Endothelial cell (in vitro differentiated cells): Measurements from ENCODE around the gene AK8. TPM values are rescaled to one million over a fixed set of nuclear protein-coding genes. Genes with fewer than 3 reads are reported as not detected.
A peak's percentile ranks its signal among the peaks of the same experiment; 100 is the strongest.

ENCODE experiments used
- DNase-seq: peaks from one replicate; pipeline ENCODE4 v3.0.0; 2021; ENCODE audit warnings: low spot score
- H3K27ac Mint-ChIP-seq: one replicate; pipeline ENCODE4 v1.8.0; 2021; ENCODE audit warnings: mixed read lengths, inconsistent platforms; ENCODE audit not compliant: unreplicated experiment
- H3K27me3 Mint-ChIP-seq: one replicate; pipeline ENCODE4 v1.8.0; 2021; ENCODE audit warnings: mild to moderate bottlenecking, moderate library complexity, mixed read lengths, inconsistent platforms; ENCODE audit not compliant: unreplicated experiment
- H3K36me3 Mint-ChIP-seq: one replicate; pipeline ENCODE4 v1.8.0; 2021; ENCODE audit warnings: mild to moderate bottlenecking, low read depth, mixed read lengths, inconsistent platforms; ENCODE audit not compliant: unreplicated experiment
- H3K4me1 Mint-ChIP-seq: one replicate; pipeline ENCODE4 v1.8.0; 2021; ENCODE audit warnings: mild to moderate bottlenecking, mixed read lengths, inconsistent platforms; ENCODE audit not compliant: unreplicated experiment
- H3K4me3 Mint-ChIP-seq: one replicate; pipeline ENCODE4 v1.8.0; 2021; ENCODE audit warnings: mild to moderate bottlenecking, mixed read lengths, inconsistent platforms; ENCODE audit not compliant: unreplicated experiment
- H3K9me3 Mint-ChIP-seq: one replicate; pipeline ENCODE4 v1.8.0; 2021; ENCODE audit warnings: mixed read lengths, inconsistent platforms; ENCODE audit not compliant: unreplicated experiment
- CTCF ChIP-seq: fragments of 200-600 bp; sonication (generic); IDR thresholded peaks from one replicate; pipeline ENCODE4 v1.5.0; 2021; ENCODE audit warnings: antibody characterized with exemption; ENCODE audit not compliant: unreplicated experiment
- total RNA-seq: library from RNA; stranded (reverse); fragmentation: NEBNext Ultra II Directional; extraction: Animal tissue kit (Norgen Biotek cat#: 25700); gene quantifications from one replicate; pipeline ENCODE4 v1.2.1, GENCODE V29; 2021; ENCODE audit not compliant: unreplicated experiment

The AK8 gene
- total RNA-seq, 1 donor from 2014 or later: 2.0 TPM

GRCh38 chr9:132879457-132880323, 1.6 kb upstream of the AK8 start:
- peak overlapping the region; percentile 89 for H3K4me3 Mint-ChIP-seq
- no peaks in the 10 kb centered on the region for H3K9me3 Mint-ChIP-seq
- no peaks in the 10 kb centered on the region for H3K36me3 Mint-ChIP-seq
- peaks cover 4% of the 10 kb centered on the region for H3K4me1 Mint-ChIP-seq
- peaks cover 9% of the 10 kb centered on the region for H3K27me3 Mint-ChIP-seq
- no peak for DNase-seq
- H3K27ac Mint-ChIP-seq: peak overlapping the region; percentile 82
- no peak for TF ChIP-seq CTCF

GRCh38 chr9:132878695-132879456, 792 bp upstream of the AK8 start, which contains the start of gene SPACA9:
Gene SPACA9 (plus strand): TSS chr9:132878898. CDS start chr9:132883948, 5,050 bp downstream.
- TF ChIP-seq CTCF: no peak
- DNase-seq: peak; percentile 61
- no peaks in the 10 kb centered on the region for H3K36me3 Mint-ChIP-seq
- no peaks in the 10 kb centered on the region for H3K9me3 Mint-ChIP-seq
- peaks cover 4% of the 10 kb centered on the region for H3K4me1 Mint-ChIP-seq
- H3K27me3 Mint-ChIP-seq: peaks cover 7% of the 10 kb centered on the region
- peak within 1 kb of the TSS; percentile 89 for H3K4me3 Mint-ChIP-seq
- peak within 1 kb of the TSS; percentile 82 for H3K27ac Mint-ChIP-seq

GRCh38 chr9:132877458-132877823, 643 bp downstream of the AK8 start:
- peaks cover 5% of the 10 kb centered on the region for H3K27me3 Mint-ChIP-seq
- no peak overlapping the region for H3K27ac Mint-ChIP-seq
- no peaks in the 10 kb centered on the region for H3K36me3 Mint-ChIP-seq
- peaks cover 4% of the 10 kb centered on the region for H3K4me1 Mint-ChIP-seq
- H3K9me3 Mint-ChIP-seq: no peaks in the 10 kb centered on the region
- H3K4me3 Mint-ChIP-seq: peak overlapping the region; percentile 86
- no peak for TF ChIP-seq CTCF
- no peak for DNase-seq

- H3K4me1 Mint-ChIP-seq: peaks cover 4% of the 10 kb centered on the region
- TF ChIP-seq CTCF: no peak
- no peaks in the 10 kb centered on the region for H3K36me3 Mint-ChIP-seq
- peak overlapping the region; percentile 59 for H3K4me3 Mint-ChIP-seq
- no peak overlapping the region for H3K27ac Mint-ChIP-seq
- DNase-seq: no peak
- no peaks in the 10 kb centered on the region for H3K9me3 Mint-ChIP-seq
- peaks cover 5% of the 10 kb centered on the region for H3K27me3 Mint-ChIP-seq
Measured at GRCh38 chr9:132876849-132877248, 1.2 kb downstream of the AK8 start.

- Mint-ChIP-seq H3K9me3 (no peaks in the 10 kb centered on the region), H3K4me3 (no peak overlapping the region), H3K36me3 (no peaks in the 10 kb centered on the region), H3K4me1 (peaks cover 4% of the 10 kb centered on the region), H3K27ac (no peak overlapping the region), H3K27me3 (peaks cover 5% of the 10 kb centered on the region)
- no peak for TF ChIP-seq CTCF
- no peak for DNase-seq
Measured at GRCh38 chr9:132875159-132875558, 2.9 kb downstream of the AK8 start.
